Measurements from ENCODE around the gene RARRES1. TPM values are rescaled to one million over a fixed set of nuclear protein-coding genes. Genes with fewer than 3 reads are reported as not detected.

RARRES1 gene
- total RNA-seq, 1 experiment from 2014 or later, result 0.20 TPM

DNA sequence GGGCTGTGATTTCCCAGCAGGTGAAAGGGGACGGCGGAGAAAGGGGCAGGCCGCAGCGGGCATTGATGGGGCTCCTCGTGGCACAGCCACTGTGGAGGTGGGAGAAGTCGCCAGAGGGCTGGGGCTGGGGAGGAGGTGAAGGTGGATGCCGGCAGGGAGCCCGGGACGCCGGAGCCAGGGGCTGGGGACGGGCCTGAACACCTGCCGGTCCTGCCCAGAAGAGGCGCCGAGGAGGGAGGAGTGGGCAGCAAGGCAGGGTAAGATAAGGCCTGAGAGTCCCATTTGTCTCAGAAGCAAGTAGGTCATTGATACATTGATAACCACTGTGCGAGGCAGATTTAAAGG lies 571 bp upstream of the RARRES1 start:
- H3K9me3 ChIP-seq (ENCODE audit: control insufficient read depth in 1 of 2, insufficient read depth in 1 of 2, low read depth in 1 of 2, low read length in 2 of 2), result peaks cover 3 to 7% of the 10 kb centered on the region in 2 experiments; a peak in 1 of 4 replicates
- no peaks in the 10 kb centered on the region for H3K4me1 ChIP-seq (ENCODE audit: control insufficient read depth in 1 of 2, insufficient read depth in 2 of 2, low read length in 2 of 2)
- TF ChIP-seq, protein P1, sequence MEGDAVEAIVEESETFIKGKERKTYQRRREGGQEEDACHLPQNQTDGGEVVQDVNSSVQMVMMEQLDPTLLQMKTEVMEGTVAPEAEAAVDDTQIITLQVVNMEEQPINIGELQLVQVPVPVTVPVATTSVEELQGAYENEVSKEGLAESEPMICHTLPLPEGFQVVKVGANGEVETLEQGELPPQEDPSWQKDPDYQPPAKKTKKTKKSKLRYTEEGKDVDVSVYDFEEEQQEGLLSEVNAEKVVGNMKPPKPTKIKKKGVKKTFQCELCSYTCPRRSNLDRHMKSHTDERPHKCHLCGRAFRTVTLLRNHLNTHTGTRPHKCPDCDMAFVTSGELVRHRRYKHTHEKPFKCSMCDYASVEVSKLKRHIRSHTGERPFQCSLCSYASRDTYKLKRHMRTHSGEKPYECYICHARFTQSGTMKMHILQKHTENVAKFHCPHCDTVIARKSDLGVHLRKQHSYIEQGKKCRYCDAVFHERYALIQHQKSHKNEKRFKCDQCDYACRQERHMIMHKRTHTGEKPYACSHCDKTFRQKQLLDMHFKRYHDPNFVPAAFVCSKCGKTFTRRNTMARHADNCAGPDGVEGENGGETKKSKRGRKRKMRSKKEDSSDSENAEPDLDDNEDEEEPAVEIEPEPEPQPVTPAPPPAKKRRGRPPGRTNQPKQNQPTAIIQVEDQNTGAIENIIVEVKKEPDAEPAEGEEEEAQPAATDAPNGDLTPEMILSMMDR (IDR thresholded peaks at IDR 0.05 in 2 of 3, conservative IDR thresholded peaks at IDR 0.05 in 1 of 3; ENCODE audit: borderline replicate concordance in 1 of 3, insufficient read depth in 1 of 3, low read depth in 2 of 3, low read length in 2 of 3), result no peak
- TF ChIP-seq, protein P2, sequence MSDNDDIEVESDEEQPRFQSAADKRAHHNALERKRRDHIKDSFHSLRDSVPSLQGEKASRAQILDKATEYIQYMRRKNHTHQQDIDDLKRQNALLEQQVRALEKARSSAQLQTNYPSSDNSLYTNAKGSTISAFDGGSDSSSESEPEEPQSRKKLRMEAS (IDR thresholded peaks at IDR 0.05), result no peak
- TF ChIP-seq TCF7L2 (IDR thresholded peaks at IDR 0.05; ENCODE audit: borderline replicate concordance, extremely low read depth, insufficient read depth, insufficient read length), result no peak
- no peak for TF ChIP-seq ZNF274 (IDR thresholded peaks at IDR 0.05; ENCODE audit: low read depth, low read length)
- TF ChIP-seq, protein P3, sequence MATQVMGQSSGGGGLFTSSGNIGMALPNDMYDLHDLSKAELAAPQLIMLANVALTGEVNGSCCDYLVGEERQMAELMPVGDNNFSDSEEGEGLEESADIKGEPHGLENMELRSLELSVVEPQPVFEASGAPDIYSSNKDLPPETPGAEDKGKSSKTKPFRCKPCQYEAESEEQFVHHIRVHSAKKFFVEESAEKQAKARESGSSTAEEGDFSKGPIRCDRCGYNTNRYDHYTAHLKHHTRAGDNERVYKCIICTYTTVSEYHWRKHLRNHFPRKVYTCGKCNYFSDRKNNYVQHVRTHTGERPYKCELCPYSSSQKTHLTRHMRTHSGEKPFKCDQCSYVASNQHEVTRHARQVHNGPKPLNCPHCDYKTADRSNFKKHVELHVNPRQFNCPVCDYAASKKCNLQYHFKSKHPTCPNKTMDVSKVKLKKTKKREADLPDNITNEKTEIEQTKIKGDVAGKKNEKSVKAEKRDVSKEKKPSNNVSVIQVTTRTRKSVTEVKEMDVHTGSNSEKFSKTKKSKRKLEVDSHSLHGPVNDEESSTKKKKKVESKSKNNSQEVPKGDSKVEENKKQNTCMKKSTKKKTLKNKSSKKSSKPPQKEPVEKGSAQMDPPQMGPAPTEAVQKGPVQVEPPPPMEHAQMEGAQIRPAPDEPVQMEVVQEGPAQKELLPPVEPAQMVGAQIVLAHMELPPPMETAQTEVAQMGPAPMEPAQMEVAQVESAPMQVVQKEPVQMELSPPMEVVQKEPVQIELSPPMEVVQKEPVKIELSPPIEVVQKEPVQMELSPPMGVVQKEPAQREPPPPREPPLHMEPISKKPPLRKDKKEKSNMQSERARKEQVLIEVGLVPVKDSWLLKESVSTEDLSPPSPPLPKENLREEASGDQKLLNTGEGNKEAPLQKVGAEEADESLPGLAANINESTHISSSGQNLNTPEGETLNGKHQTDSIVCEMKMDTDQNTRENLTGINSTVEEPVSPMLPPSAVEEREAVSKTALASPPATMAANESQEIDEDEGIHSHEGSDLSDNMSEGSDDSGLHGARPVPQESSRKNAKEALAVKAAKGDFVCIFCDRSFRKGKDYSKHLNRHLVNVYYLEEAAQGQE (IDR thresholded peaks at IDR 0.05; ENCODE audit: low read depth), result no peak
- TF ChIP-seq SIN3A (IDR thresholded peaks at IDR 0.05; ENCODE audit: low read depth), result no peak
- H3K36me3 ChIP-seq (ENCODE audit: control insufficient read depth in 1 of 2, insufficient read depth in 2 of 2, low read length in 2 of 2), result no peaks in the 10 kb centered on the region
- no peak overlapping the region for H3K4me3 ChIP-seq (replicated peaks in 1 of 2; ENCODE audit: low read depth in 1 of 2, low read length in 2 of 2)
- RAD21 ChIA-PET (ENCODE audit: low non-redundant PET in 1 of 2, low total read pairs in 2 of 2, uncharacterized antibody in 2 of 2, unreplicated experiment in 2 of 2), result no interaction called here
- no peaks in the 10 kb centered on the region for H3K79me2 ChIP-seq (ENCODE audit: insufficient read depth, low read length)
- no peak overlapping the region for H2AFZ ChIP-seq (ENCODE audit: low read depth, low read length, poor library complexity, severe bottlenecking)
- intact Hi-C loops (cut with micrococcal nuclease), result no loop called here
- POLR2A ChIA-PET, result no interaction called here
- no peak overlapping the region for H3K27ac ChIP-seq (ENCODE audit: low read depth, low read length)
- no peak overlapping the region for H3K9ac ChIP-seq (ENCODE audit: low read length)
- no peaks in the 10 kb centered on the region for H3K27me3 ChIP-seq (ENCODE audit: insufficient read depth, low read length)
- CTCF ChIA-PET, result no interaction called here
- BruUV-seq (replicated peaks), result no TSS peak
- no peaks in the 10 kb centered on the region for H3K9me2 ChIP-seq (ENCODE audit: insufficient read depth)
- H3K4me2 ChIP-seq (ENCODE audit: low read length), result no peak overlapping the region
- no peak for DNase-seq (ENCODE audit: low read depth, low spot score)
- ATAC-seq, result no peak
- H4K20me1 ChIP-seq (ENCODE audit: insufficient read depth), result no peaks in the 10 kb centered on the region; the same call in 1 of the 2 replicates

All from HCT116 (cell line).